Adrenal gland (tissue), 12 donors: ENCODE results near the gene GPR35. TPM values are rescaled to one million over a fixed set of nuclear protein-coding genes. Genes with fewer than 3 reads are reported as not detected.

Source experiments
- DNase-seq, 7 donors: peaks; one replicate each; pipeline ENCODE4 v3.0.0-alpha.2; 2019 to 2020
- H3K27ac ChIP-seq, 5 donors: fragments of 200-600 bp; sonication (generic) in 4 of 5; 1 replicate in 3 of 5; 2 replicates in 2 of 5; pipeline versions ENCODE4 v1.5.1 to v1.8.0; 2016 to 2020; ENCODE audit warnings: mild to moderate bottlenecking in 1 of 5
- H3K27me3 ChIP-seq: fragments of 200-600 bp; 2 replicates; pipeline ENCODE4 v1.8.0; 2021
- H3K36me3 ChIP-seq, 2 donors: fragments of 200-600 bp; replicated peaks in 1 of 2; 1 replicate in 1 of 2; 2 replicates in 1 of 2; pipeline versions ENCODE4 v1.5.1 to v1.8.0; 2018 to 2022
- H3K4me1 ChIP-seq, 2 donors: fragments of 200-600 bp; replicated peaks in 1 of 2; 1 replicate in 1 of 2; 2 replicates in 1 of 2; pipeline versions ENCODE4 v1.5.1 to v1.8.0; 2018 to 2021
- H3K4me3 ChIP-seq, 4 donors: fragments of 200-600 bp; sonication (generic) in 3 of 4; one replicate each; pipeline ENCODE4 v1.5.1; 2016 to 2018
- H3K9me3 ChIP-seq, 3 donors: fragments of 200-600 bp; sonication (generic) in 1 of 3; replicated peaks in 1 of 3; 1 replicate in 2 of 3; 2 replicates in 1 of 3; pipeline versions ENCODE4 v1.5.1 to v1.8.0; 2016 to 2021
- CTCF ChIP-seq, 6 experiments: fragments of 450-650 bp in 4 of 6; fragments of 200-600 bp in 2 of 6; sonication (generic) in 1 of 6; IDR thresholded peaks; 1 replicate in 5 of 6; 2 replicates in 1 of 6; pipeline versions ENCODE4 v1.5.1 to v1.8.0; 2016 to 2021; ENCODE audit warnings: antibody characterized with exemption in 6 of 6, mild to moderate bottlenecking in 2 of 6, moderate library complexity in 1 of 6
- POLR2A ChIP-seq, 2 donors: fragments of 450-650 bp; IDR thresholded peaks; one replicate each; pipeline ENCODE4 v1.6.1; 2017; ENCODE audit warnings: antibody characterized with exemption in 2 of 2, mild to moderate bottlenecking in 2 of 2, moderate library complexity in 1 of 2
- WGBS, 4 donors: extraction: QIAGEN DNeasy Blood & Tissue Kit in 2 of 4; methylation state at CpG; one replicate each; pipeline versions ENCODE4 v1.1.5 to v1.1.7; 2013 to 2017; 5-methylcytosine and 5-hydroxymethylcytosine counted together
- intact Hi-C, 2 donors: fragments of 100-400 bp; cut with DNase I; formaldehyde crosslinking; loops; one replicate each; pipeline versions ENCODE4 v1.14.1 to v1.15.0; 2022 to 2023
- polyA plus RNA-seq, 3 donors: library from polyadenylated mRNA; stranded (reverse); fragments of 200-250 nt in 2 of 3; fragments of 350-450 nt in 1 of 3; fragmentation: Illumina TruSeq in 1 of 3; extraction: RNeasy Lipid Tissue Mini Kit (QIAGEN cat#74804) in 1 of 3; gene quantifications; one replicate each; pipeline ENCODE4 v1.2.3, GENCODE V29; 2013 to 2014
- total RNA-seq, 9 donors: library from RNA; depleted of rRNA in 4 of 9; stranded (reverse); fragments of >200 nt in 4 of 9; fragments of 120-200 nt in 1 of 9; fragmentation: NEBNext Ultra II Directional in 1 of 9; extraction: Animal tissue kit (Norgen Biotek cat#: 25700) in 1 of 9; gene quantifications; one replicate each; pipeline versions ENCODE4 v1.1.0 to v1.2.4, GENCODE V29; 2013 to 2023
- donor health status: healthy with polysubstance abuse.
- donor health status: Bipolar disorder and iron deficiency.
- donor health status: DM: yes; HTN: yes; CAD: no.
- donor health status: DM: no; HTN: no; CAD: no.
- donor health status: DM: no; HTN: no; CAD: no.
- donor health status: DM: yes; HTN: yes; CAD: no.

Gene GPR35
- total and polyA plus RNA-seq, 12 donors = 0.07 to 5.7 (median 1.0) TPM; not detected in 1

GRCh38 chr2:240648650-240649275 lies 23.5 kb downstream of the GPR35 start:
- 44 to 53% (median 45%) methylated on average over 17 to 19 of the region's 19 CpGs for WGBS, 4 donors
- TF ChIP-seq POLR2A (IDR thresholded peaks at IDR 0.05) (no peak), CTCF (IDR thresholded peaks at IDR 0.05) (no peak)
- Histone ChIP-seq H3K4me1 (no peaks in the 10 kb centered on the region), H3K4me3 (no peak overlapping the region), H3K27ac (no peak overlapping the region), H3K9me3 (no peaks in the 10 kb centered on the region), H3K27me3 (peaks cover 5% of the 10 kb centered on the region), H3K36me3 (no peaks in the 10 kb centered on the region)
- no peak for DNase-seq
- intact Hi-C loops = no loop called here

GRCh38 chr2:240649331-240649730 lies 24.1 kb downstream of the GPR35 start:
- no peak for TF ChIP-seq POLR2A (IDR thresholded peaks at IDR 0.05)
- no peak for TF ChIP-seq CTCF (IDR thresholded peaks at IDR 0.05)
- intact Hi-C loops = no loop called here

GRCh38 chr2:240650254-240650965 lies 25.1 kb downstream of the GPR35 start:
- H3K36me3 ChIP-seq = no peaks in the 10 kb centered on the region
- H3K9me3 ChIP-seq = no peaks in the 10 kb centered on the region
- WGBS, 4 donors = 83 to 88% (median 85%) methylated on average over 11 to 13 of the region's 13 CpGs
- H3K27ac ChIP-seq = no peak overlapping the region
- no peak for DNase-seq
- no peaks in the 10 kb centered on the region for H3K4me1 ChIP-seq
- TF ChIP-seq CTCF (IDR thresholded peaks at IDR 0.05) (no peak), POLR2A (IDR thresholded peaks at IDR 0.05) (no peak)
- H3K27me3 ChIP-seq = peaks cover 5% of the 10 kb centered on the region
- intact Hi-C loops = no loop called here
- no peak overlapping the region for H3K4me3 ChIP-seq

More at GRCh38 chr2:240649331-240649730, 24.1 kb downstream of the GPR35 start:
- no peaks in the 10 kb centered on the region for H3K36me3 ChIP-seq
- no peak for DNase-seq
- no peaks in the 10 kb centered on the region for H3K9me3 ChIP-seq
- H3K4me1 ChIP-seq = no peaks in the 10 kb centered on the region
- no peak overlapping the region for H3K4me3 ChIP-seq
- H3K27me3 ChIP-seq = peaks cover 5% of the 10 kb centered on the region
- H3K27ac ChIP-seq = no peak overlapping the region
- WGBS, 4 donors = 44 to 70% (median 56%) methylated on average over 7 of the region's 7 CpGs

- no peaks in the 10 kb centered on the region for H3K9me3 ChIP-seq
- no peak overlapping the region for H3K27ac ChIP-seq
- H3K4me3 ChIP-seq = no peak overlapping the region
- no peaks in the 10 kb centered on the region for H3K36me3 ChIP-seq
- H3K27me3 ChIP-seq = peaks cover 5% of the 10 kb centered on the region
- H3K4me1 ChIP-seq = no peaks in the 10 kb centered on the region
- no peak for DNase-seq
- TF ChIP-seq POLR2A (IDR thresholded peaks at IDR 0.05) = no peak
- TF ChIP-seq CTCF (IDR thresholded peaks at IDR 0.05) = no peak
- intact Hi-C loops = no loop called here
- 58 to 72% (median 64%) methylated on average over 2 to 3 of the region's 3 CpGs for WGBS, 4 donors
Measured at GRCh38 chr2:240651185-240651584, 25.9 kb downstream of the GPR35 start.
